K562 (cell line): ENCODE data around the gene LRRIQ4. TPM values are rescaled to one million over a fixed set of nuclear protein-coding genes. Genes with fewer than 3 reads are reported as not detected.

ENCODE experiments used
- CBX3 ChIP-seq, 2 experiments: IDR thresholded peaks; 1 replicate in 1 of 2; 2 replicates in 1 of 2; pipeline ENCODE4 v1.6.1; 2012; ENCODE audit warnings: inconsistent platforms in 2 of 2, low read length in 2 of 2, borderline replicate concordance in 1 of 2, control low read depth in 1 of 2
- COPS2 ChIP-seq: fragments of 450-650 bp; conservative IDR thresholded peaks from 2 replicates; pipeline ENCODE4 v1.6.1; 2016; ENCODE audit warnings: mild to moderate bottlenecking, moderate library complexity
- DNMT1 ChIP-seq: fragments of 450-650 bp; IDR thresholded peaks from 2 replicates; pipeline ENCODE4 v1.6.1; 2016; ENCODE audit warnings: antibody characterized with exemption, mild to moderate bottlenecking
- E2F5 ChIP-seq: sonication (generic); formaldehyde crosslinking; IDR thresholded peaks from 2 replicates; pipeline ENCODE4 v1.8.0; 2022; ENCODE audit warnings: mild to moderate bottlenecking, missing genetic modification reagents
- HINFP ChIP-seq: fragments of 450-650 bp; conservative IDR thresholded peaks from 2 replicates; pipeline ENCODE4 v1.6.1; 2016; ENCODE audit warnings: missing genetic modification characterization, low read depth, mild to moderate bottlenecking, control low read depth, missing compliant biosample characterization
- HOMEZ ChIP-seq: fragments of 250-450 bp; sonication (Bioruptor Pico); IDR thresholded peaks from 2 replicates; pipeline ENCODE4 v1.4.0; 2020; ENCODE audit warnings: mild to moderate bottlenecking, moderate library complexity
- KAT7 ChIP-seq: sonication (generic); formaldehyde crosslinking; IDR thresholded peaks from 2 replicates; pipeline ENCODE4 v1.8.0; 2022; ENCODE audit warnings: missing genetic modification reagents, mild to moderate bottlenecking, borderline replicate concordance
- MAFK ChIP-seq: IDR thresholded peaks from 2 replicates; pipeline ENCODE4 v1.6.1; 2011; ENCODE audit warnings: low read length, improper control_type of control experiment
- MCM3 ChIP-seq: fragments of 450-650 bp; IDR thresholded peaks from 2 replicates; pipeline ENCODE4 v1.6.1; 2016
- MTF1 ChIP-seq: fragments of 250-450 bp; sonication (Bioruptor Pico); IDR thresholded peaks from 2 replicates; pipeline ENCODE4 v1.9.0; 2021; ENCODE audit warnings: moderate library complexity, mild to moderate bottlenecking, inconsistent platforms, borderline replicate concordance
- NCOA1 ChIP-seq: fragments of 450-650 bp; IDR thresholded peaks from 2 replicates; pipeline ENCODE4 v1.6.1; 2016; ENCODE audit warnings: low read depth
- NFIX ChIP-seq: fragments of 250-450 bp; sonication (Bioruptor Pico); IDR thresholded peaks from 2 replicates; pipeline ENCODE4 v1.4.0; 2020; ENCODE audit warnings: low read depth, mild to moderate bottlenecking, moderate library complexity
- PRPF4 ChIP-seq: fragments of 200-400 bp; formaldehyde crosslinking; IDR thresholded peaks from one replicate; pipeline ENCODE4 v1.6.1; 2017; ENCODE audit warnings: low read length, low read depth, mild to moderate bottlenecking; ENCODE audit not compliant: insufficient read depth, poor library complexity, severe bottlenecking
- RBBP5 ChIP-seq: fragments of 200-600 bp; sonication (generic); IDR thresholded peaks from 2 replicates; pipeline ENCODE4 v1.6.1; 2012; ENCODE audit warnings: borderline replicate concordance, mild to moderate bottlenecking, low read length, control low read depth, inconsistent platforms; ENCODE audit not compliant: insufficient read depth, poor library complexity, severe bottlenecking
- RCOR1 ChIP-seq, 2 experiments: IDR thresholded peaks; 2 replicates each; pipeline ENCODE4 v1.6.1; 2012; ENCODE audit warnings: low read depth in 2 of 2, low read length in 2 of 2, borderline replicate concordance in 1 of 2, improper control_type of control experiment in 1 of 2
- SIRT6 ChIP-seq: IDR thresholded peaks from one replicate; pipeline ENCODE4 v1.6.1; 2012; ENCODE audit warnings: low read depth, mild to moderate bottlenecking, control low read depth, inconsistent platforms, low read length, moderate library complexity
- SP1 ChIP-seq: sonication (generic); formaldehyde crosslinking; IDR thresholded peaks from 2 replicates; pipeline ENCODE4 v1.8.1; 2022; ENCODE audit warnings: mild to moderate bottlenecking, missing genetic modification reagents
- TCFL5 ChIP-seq: fragments of 250-450 bp; sonication (Bioruptor Pico); conservative IDR thresholded peaks from 2 replicates; pipeline ENCODE4 v1.6.1; 2021; ENCODE audit warnings: mild to moderate bottlenecking, moderate library complexity, matching md5 sums
- USF1 ChIP-seq: sonication (generic); formaldehyde crosslinking; IDR thresholded peaks from 2 replicates; pipeline ENCODE4 v1.9.0; 2022; ENCODE audit warnings: mild to moderate bottlenecking, missing genetic modification reagents
- ZBTB7A ChIP-seq: IDR thresholded peaks from 2 replicates; pipeline ENCODE4 v1.6.1; 2011; ENCODE audit warnings: low read depth, mild to moderate bottlenecking, low read length, moderate library complexity, borderline replicate concordance; ENCODE audit not compliant: control insufficient read depth
- ZNF12 ChIP-seq: sonication (generic); formaldehyde crosslinking; IDR thresholded peaks from 2 replicates; pipeline ENCODE4 v1.4.0; 2020; ENCODE audit warnings: mild to moderate bottlenecking, missing genetic modification reagents
- ZNF274 ChIP-seq: IDR thresholded peaks from 2 replicates; pipeline ENCODE4 v1.6.1; 2011; ENCODE audit warnings: low read depth, mild to moderate bottlenecking, low read length, moderate library complexity, borderline replicate concordance
- ZNF445 ChIP-seq: fragments of 250-450 bp; sonication (Bioruptor Pico); IDR thresholded peaks from 2 replicates; pipeline ENCODE4 v1.4.0; 2020; ENCODE audit warnings: low read depth, mild to moderate bottlenecking, moderate library complexity
- ZNF668 ChIP-seq: fragments of 250-450 bp; sonication (Bioruptor Pico); IDR thresholded peaks from 2 replicates; pipeline ENCODE4 v1.8.0; 2022; ENCODE audit warnings: mild to moderate bottlenecking, inconsistent platforms
- ZNF778 ChIP-seq: fragments of 450-650 bp; formaldehyde crosslinking; IDR thresholded peaks from 2 replicates; pipeline ENCODE4 v1.4.0; 2020; ENCODE audit warnings: mild to moderate bottlenecking, moderate library complexity
- polyA plus RNA-seq, 8 experiments: library from polyadenylated mRNA; depleted of rRNA in 4 of 8; stranded (reverse) in 5 of 8; unstranded in 3 of 8; fragments of >200 nt; fragmentation: Nextera tagmentation in 2 of 8; fragmentation: Illumina TruSeq in 1 of 8; extraction: Ambion mirVana in 2 of 8; extraction: Trizol in 1 of 8; gene quantifications; 2 replicates each; pipeline versions ENCODE4 v1.2.1 to v1.2.3, GENCODE V29; 2011 to 2014; ENCODE audit warnings: inconsistent platforms in 1 of 8, missing spikeins in 1 of 8
- total RNA-seq, 7 experiments: library from RNA; depleted of rRNA in 6 of 7; stranded (reverse); fragments of >200 nt in 6 of 7; fragmentation: Illumina TruSeq in 2 of 7; extraction: Trizol in 2 of 7; gene quantifications; 2 replicates each; pipeline versions ENCODE4 v1.2.1 to v1.2.3, GENCODE V29; 2011 to 2021; ENCODE audit warnings: low replicate concordance in 1 of 7

LRRIQ4 gene
- total and polyA plus RNA-seq, 9 of the 15 experiments (the other 6 are each of a cell fraction or from before 2014, with no cell fraction given) = not detected

- no peak for TF ChIP-seq HINFP (tag)
- no peak; the same call in 1 of the 2 replicates for TF ChIP-seq KAT7 (CRISPR knock-in tag)
- no peak for TF ChIP-seq MTF1 (CRISPR knock-in tag)
- no peak for TF ChIP-seq ZNF12 (CRISPR knock-in tag)
- TF ChIP-seq CBX3 (IDR thresholded peaks at IDR 0.05; ENCODE audit: borderline replicate concordance in 1 of 2, low read length in 2 of 2) = no peak
- TF ChIP-seq MAFK = peak; percentile 41; the same call in 1 of the 2 replicates
- no peak for TF ChIP-seq DNMT1
- TF ChIP-seq SP1 (CRISPR knock-in tag) = no peak
- TF ChIP-seq PRPF4 = no peak
- no peak for TF ChIP-seq ZBTB7A
- no peak for TF ChIP-seq USF1
- TF ChIP-seq ZNF778 (CRISPR knock-in tag) = no peak
- TF ChIP-seq RBBP5 = peak; percentile 34
- TF ChIP-seq TCFL5 = no peak
- TF ChIP-seq SIRT6 = no peak
- TF ChIP-seq HOMEZ (CRISPR knock-in tag) = no peak
- TF ChIP-seq COPS2 = no peak
- peak in 1 of 2 experiments; percentile 91; a peak in 2 of 4 replicates for TF ChIP-seq RCOR1 (IDR thresholded peaks at IDR 0.05; ENCODE audit: borderline replicate concordance in 1 of 2, low read depth in 2 of 2, low read length in 2 of 2)
- TF ChIP-seq ZNF445 = no peak
- TF ChIP-seq NFIX (CRISPR knock-in tag) = no peak
- no peak for TF ChIP-seq E2F5 (CRISPR knock-in tag)
- TF ChIP-seq ZNF274 = no peak
- TF ChIP-seq ZNF668 (CRISPR knock-in tag) = no peak
- TF ChIP-seq MCM3 = no peak
- TF ChIP-seq NCOA1 = peak; percentile 65; the same call in 1 of the 2 replicates
Observed at GRCh38 chr3:169781209-169781855, 31.3 kb upstream of the LRRIQ4 start (continued).
